Endothelial cell of umbilical vein (primary cell): Measurements from ENCODE around the gene KCTD5.

Source experiments
- EZH2 ChIP-seq: IDR thresholded peaks from 2 replicates; pipeline ENCODE4 v1.6.1; 2012; ENCODE audit warnings: borderline replicate concordance, low read depth, mild to moderate bottlenecking, moderate library complexity, low read length, inconsistent platforms; ENCODE audit not compliant: severe bottlenecking
- FOS ChIP-seq: IDR thresholded peaks from 2 replicates; pipeline ENCODE4 v1.6.1; 2011; ENCODE audit warnings: mild to moderate bottlenecking, low read length, moderate library complexity, borderline replicate concordance; ENCODE audit not compliant: insufficient read depth
- GATA2 ChIP-seq: IDR thresholded peaks from 2 replicates; pipeline ENCODE4 v1.7.0; 2011; ENCODE audit warnings: low read depth, mild to moderate bottlenecking, moderate library complexity, mixed read lengths, low read length; ENCODE audit not compliant: insufficient read length, insufficient read depth
- JUN ChIP-seq: IDR thresholded peaks from 2 replicates; pipeline ENCODE4 v1.6.1; 2011; ENCODE audit warnings: borderline replicate concordance, low read depth; ENCODE audit not compliant: insufficient read length, insufficient read depth
- MYC ChIP-seq: IDR thresholded peaks from one replicate; pipeline ENCODE4 v1.6.1; 2011; ENCODE audit warnings: mild to moderate bottlenecking, low read depth, low read length
- POLR2A ChIP-seq: IDR thresholded peaks from 2 replicates; pipeline ENCODE4 v1.6.1; 2012; ENCODE audit warnings: low read depth, mild to moderate bottlenecking, control low read depth, low read length
- POLR2AphosphoS5 ChIP-seq: IDR thresholded peaks from 2 replicates; pipeline ENCODE4 v1.6.1; 2012; ENCODE audit warnings: low read depth, mild to moderate bottlenecking, control low read depth, low read length, moderate library complexity; ENCODE audit not compliant: insufficient read depth
- TF ChIP-seq, protein P1 (sequence below), 2 donors: IDR thresholded peaks; 1 replicate in 1 of 2; 2 replicates in 1 of 2; pipeline ENCODE4 v1.5.1; 2011; ENCODE audit warnings: low read length in 2 of 2, mild to moderate bottlenecking in 2 of 2, moderate library complexity in 2 of 2, control low read depth in 1 of 2, inconsistent platforms in 1 of 2, low read depth in 1 of 2; ENCODE audit not compliant: insufficient read depth in 1 of 2; ENCODE audit errors: extremely low read depth in 1 of 2
- TF ChIP-seq, protein P2 (sequence below): IDR thresholded peaks from 2 replicates; pipeline ENCODE4 v1.6.1; 2011; ENCODE audit not compliant: insufficient read depth, insufficient read length

DNA sequence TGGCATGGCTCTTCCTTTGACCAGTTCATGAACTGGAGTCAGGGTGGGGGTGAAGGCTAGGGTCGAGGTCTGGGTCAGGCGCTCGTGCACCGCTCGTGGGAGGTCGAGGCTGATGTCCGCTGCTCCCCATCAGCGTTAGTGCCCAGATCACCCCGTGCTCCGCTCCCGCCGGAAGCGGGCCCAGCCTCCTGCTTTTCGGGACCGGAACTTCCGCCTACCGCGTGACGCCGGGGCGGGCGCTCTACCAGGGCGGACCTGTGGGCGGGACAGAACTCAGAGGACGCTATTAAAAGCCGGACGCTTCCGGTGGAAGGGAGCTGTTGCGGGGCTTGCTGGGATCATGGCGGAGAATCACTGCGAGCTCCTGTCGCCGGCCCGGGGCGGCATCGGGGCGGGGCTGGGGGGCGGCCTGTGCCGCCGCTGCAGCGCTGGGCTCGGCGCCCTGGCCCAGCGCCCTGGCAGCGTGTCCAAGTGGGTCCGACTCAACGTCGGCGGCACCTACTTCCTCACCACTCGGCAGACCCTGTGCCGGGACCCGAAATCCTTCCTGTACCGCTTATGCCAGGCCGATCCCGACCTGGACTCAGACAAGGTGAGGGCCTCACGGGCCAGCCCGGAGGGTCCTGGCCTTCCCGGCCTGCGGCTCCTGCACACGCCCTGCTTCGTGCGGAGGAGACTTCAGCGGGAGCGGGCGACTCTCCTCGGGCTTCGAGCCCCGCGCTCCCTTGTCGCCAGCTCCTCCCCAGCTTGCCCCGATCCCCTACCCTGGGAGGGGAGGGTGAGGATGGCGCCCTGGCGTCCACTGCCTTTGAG, at the start of gene KCTD5:
- TF ChIP-seq, protein P1, sequence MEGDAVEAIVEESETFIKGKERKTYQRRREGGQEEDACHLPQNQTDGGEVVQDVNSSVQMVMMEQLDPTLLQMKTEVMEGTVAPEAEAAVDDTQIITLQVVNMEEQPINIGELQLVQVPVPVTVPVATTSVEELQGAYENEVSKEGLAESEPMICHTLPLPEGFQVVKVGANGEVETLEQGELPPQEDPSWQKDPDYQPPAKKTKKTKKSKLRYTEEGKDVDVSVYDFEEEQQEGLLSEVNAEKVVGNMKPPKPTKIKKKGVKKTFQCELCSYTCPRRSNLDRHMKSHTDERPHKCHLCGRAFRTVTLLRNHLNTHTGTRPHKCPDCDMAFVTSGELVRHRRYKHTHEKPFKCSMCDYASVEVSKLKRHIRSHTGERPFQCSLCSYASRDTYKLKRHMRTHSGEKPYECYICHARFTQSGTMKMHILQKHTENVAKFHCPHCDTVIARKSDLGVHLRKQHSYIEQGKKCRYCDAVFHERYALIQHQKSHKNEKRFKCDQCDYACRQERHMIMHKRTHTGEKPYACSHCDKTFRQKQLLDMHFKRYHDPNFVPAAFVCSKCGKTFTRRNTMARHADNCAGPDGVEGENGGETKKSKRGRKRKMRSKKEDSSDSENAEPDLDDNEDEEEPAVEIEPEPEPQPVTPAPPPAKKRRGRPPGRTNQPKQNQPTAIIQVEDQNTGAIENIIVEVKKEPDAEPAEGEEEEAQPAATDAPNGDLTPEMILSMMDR (IDR thresholded peaks at IDR 0.05; ENCODE audit: extremely low read depth in 1 of 2, insufficient read depth in 1 of 2, low read depth in 1 of 2, low read length in 2 of 2), result no peak
- TF ChIP-seq POLR2A (peak; percentile 99), EZH2 (no peak), POLR2AphosphoS5 (peak; percentile 98), JUN (no peak), FOS (no peak), GATA2 (no peak), MYC (no peak)
- TF ChIP-seq, protein P2, sequence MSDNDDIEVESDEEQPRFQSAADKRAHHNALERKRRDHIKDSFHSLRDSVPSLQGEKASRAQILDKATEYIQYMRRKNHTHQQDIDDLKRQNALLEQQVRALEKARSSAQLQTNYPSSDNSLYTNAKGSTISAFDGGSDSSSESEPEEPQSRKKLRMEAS, result peak; percentile 75
